AG04449 (cell line): Measurements from ENCODE around the gene TMC8.

Experiments
- CTCF ChIA-PET: fragments of 350-600 bp; formaldehyde crosslinking; extraction: SDS; loops from one replicate; lab custom pipeline; 2021; ENCODE audit warnings: antibody characterized with exemption; lab: Yijun Ruan, JAX
- POLR2A ChIA-PET: fragments of 400-600, 350-600 bp; formaldehyde crosslinking; extraction: SDS; loops from one replicate; lab custom pipeline; 2020; ENCODE audit warnings: antibody characterized with exemption, inconsistent platforms; lab: Yijun Ruan, JAX
- DNase-seq: peaks from one replicate; pipeline ENCODE4 v3.0.0-alpha.2; 2010; ENCODE audit warnings: low read depth, low spot score
- H3K4me3 ChIP-seq: 2 replicates; pipeline ENCODE4 v1.5.1; 2011; ENCODE audit warnings: low read depth, mild to moderate bottlenecking, control low read depth, low read length
- CTCF ChIP-seq: IDR thresholded peaks from one replicate; pipeline ENCODE4 v1.5.1; 2011; ENCODE audit warnings: mild to moderate bottlenecking, moderate library complexity, low read length, control low read depth, inconsistent platforms; ENCODE audit not compliant: insufficient read depth; ENCODE audit errors: missing control alignments

TMC8 gene

DNA sequence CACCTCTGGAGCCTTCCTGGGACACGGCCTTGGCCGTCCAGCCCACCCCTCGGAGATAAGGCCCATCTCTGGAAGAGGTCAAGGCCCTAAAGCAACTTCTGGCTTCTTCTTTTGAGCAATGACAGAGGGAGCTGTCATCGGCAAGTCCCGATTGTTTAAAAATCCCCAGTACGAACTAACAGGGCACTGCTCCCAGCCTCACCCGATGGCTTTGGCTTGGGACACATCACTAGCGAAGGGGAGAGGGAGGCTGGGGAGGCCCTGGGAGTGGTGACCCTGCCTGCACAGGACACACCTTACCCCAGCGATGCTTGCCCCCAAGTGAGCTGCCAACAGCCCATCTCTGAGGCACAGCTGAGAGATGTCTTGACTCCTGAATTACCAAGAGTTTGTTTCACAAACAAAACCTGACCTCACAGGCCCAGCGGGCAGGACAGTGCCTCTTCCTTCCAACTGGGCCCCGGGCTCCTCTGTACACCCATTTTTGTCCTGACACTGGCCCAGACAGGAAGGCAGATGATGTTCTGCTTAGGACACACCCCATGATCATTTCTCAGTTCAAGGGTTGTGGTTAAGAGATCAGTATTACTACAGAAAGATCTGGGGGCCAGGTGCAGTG lies 42.6 kb downstream of the TMC8 start:
- ChIA-PET CTCF (interaction anchor here (1.5 to 10.8 kb wide), 2 partner anchors 12 to 154 kb away, joined by 3 to 119 read pairs; partner anchors contain the start of genes AFMID and TK1), POLR2A (no interaction called here)
- no peak overlapping the region for H3K4me3 ChIP-seq
- no peak for TF ChIP-seq CTCF
- DNase-seq, result no peak

GRCh38 chr17:78174346-78174869 lies 43.8 kb downstream of the TMC8 start:
- DNase-seq, result no peak
- TF ChIP-seq CTCF, result no peak
- ChIA-PET POLR2A (no interaction called here), CTCF (interaction anchor here (0.7 to 10.8 kb wide), 4 partner anchors 11 to 155 kb away, joined by 3 to 119 read pairs (median 32); partner anchors contain the start of genes AFMID and TK1)
- H3K4me3 ChIP-seq, result no peak overlapping the region

DNA sequence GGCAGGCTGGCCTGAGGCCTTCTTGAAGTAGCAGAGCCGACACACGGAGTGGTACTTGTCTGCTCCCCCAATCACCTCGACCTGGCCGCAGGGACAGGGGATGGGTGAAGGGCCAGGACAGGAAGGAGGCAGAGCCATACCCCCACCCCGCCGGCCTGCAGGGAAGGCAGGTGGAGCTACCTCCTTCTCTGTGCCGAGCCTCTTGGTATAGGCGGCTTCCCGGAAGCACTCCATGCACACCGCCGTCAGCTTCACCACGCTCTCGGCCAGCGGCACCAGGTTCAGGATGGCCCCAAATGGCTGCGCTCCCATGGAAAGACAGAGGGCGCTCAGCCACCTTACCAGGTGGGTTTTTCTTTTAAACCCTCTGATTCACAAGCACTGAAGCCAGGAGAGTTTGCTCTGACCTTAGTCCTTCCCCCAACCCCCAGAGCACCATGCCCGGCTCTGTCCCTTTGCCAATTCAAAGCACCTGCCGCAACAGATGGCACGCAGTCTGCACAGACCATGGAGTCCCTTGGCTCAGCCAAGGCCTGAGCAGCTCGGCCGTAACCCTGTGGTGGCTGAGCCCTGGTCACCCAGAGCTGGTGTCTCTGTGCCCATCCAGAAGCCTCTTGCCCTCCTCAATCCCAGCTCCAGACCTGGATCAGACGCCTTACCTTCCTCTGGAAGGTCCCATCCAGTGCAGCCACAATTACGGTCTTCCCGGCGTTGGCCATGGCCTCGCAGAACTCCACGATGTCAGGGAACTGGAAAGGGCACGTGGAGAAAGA lies 44.5 kb downstream of the TMC8 start:
- TF ChIP-seq CTCF, result no peak
- no peak for DNase-seq
- H3K4me3 ChIP-seq, result no peak overlapping the region
- CTCF ChIA-PET, result interaction anchor here (2.0 to 10.8 kb wide), 9 partner anchors 8 to 155 kb away, joined by 7 to 119 read pairs (median 15); partner anchors contain the start of genes AFMID and TK1
- POLR2A ChIA-PET, result no interaction called here

GRCh38 chr17:78175643-78175981 lies 45.0 kb downstream of the TMC8 start:
- no peak for DNase-seq
- ChIA-PET POLR2A (no interaction called here), CTCF (interaction anchor here (1.0 to 10.8 kb wide), 15 partner anchors 9 to 158 kb away, joined by 3 to 119 read pairs (median 8); partner anchors contain the start of genes AFMID and TK1)
- H3K4me3 ChIP-seq, result no peak overlapping the region
- no peak for TF ChIP-seq CTCF

DNA sequence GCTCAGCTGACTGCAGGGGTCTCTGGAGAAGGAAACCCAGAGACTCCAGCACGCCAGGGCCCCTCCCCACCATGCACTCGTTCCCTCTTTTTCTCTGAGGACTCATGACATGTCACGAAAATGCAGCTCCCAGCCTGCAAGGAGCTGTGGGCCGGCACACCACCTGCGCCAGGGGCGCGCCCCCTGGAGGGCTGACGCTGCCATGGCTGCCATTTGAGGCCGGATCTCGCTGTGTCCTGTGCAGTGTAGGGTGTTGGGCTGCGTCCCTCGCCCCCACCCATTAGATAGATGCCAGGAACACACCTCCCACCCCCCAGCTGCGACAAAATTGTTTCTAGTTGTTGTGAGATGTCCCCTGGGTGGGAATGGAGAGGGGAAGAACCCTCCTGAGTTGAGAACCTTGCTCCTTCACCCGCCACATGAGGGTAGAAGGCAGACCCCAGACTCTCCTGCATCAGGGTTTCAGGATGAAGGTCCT lies 46.0 kb downstream of the TMC8 start:
- no peak for DNase-seq

More for the DNA sequence above, 46.0 kb downstream of the TMC8 start:
- ChIA-PET POLR2A (no interaction called here), CTCF (interaction anchor here (0.6 to 10.8 kb wide), 27 partner anchors 9 to 473 kb away, joined by 3 to 119 read pairs (median 4); partner anchors contain the start of genes AFMID and TK1)
- no peak overlapping the region for H3K4me3 ChIP-seq
- peak; percentile 95 for TF ChIP-seq CTCF
